ENCODE results near the gene HCST. TPM values are rescaled to one million over a fixed set of nuclear protein-coding genes. Genes with fewer than 3 reads are reported as not detected.

Gene HCST
- total and polyA plus RNA-seq, 2 of the 13 experiments (the other 11 are each of a cell fraction or from before 2014, with no cell fraction given), result 0.24 to 1.2 TPM

DNA sequence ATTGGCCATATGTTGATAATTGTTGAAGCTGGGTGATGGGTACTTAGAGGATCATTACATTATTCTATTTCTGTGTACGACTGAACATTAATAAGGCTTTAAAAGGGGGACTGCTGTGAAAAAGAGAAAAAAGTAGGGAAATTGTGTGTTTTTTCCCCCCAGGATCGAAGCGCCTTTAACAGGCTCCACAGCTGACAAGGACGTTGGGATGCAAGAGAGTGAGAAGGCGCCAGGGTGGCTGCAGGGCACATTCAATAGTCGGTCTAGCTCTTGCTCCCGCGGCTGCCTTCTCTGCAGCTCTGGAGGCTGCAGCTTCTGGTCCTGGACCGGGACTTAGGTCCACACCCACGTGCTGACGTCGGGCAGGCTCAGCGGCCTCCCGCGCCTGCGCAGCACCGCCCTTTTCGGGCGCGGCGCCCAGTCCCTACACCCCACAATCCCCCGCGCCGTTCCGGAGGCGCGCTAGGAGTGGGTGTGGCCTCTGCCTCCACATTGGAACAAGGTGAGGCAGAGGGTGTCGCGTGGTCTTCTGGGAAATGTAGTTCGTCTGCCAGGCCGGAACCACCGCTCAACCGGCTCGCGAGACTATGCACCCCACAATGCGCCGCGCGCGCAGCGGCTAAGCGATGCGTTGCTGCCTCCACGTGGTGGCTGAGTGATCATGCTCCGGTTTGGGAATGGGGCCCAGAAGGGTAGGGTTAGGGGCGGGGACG is 29.0 kb downstream of the HCST start (continued):
- TF ChIP-seq, protein P1, sequence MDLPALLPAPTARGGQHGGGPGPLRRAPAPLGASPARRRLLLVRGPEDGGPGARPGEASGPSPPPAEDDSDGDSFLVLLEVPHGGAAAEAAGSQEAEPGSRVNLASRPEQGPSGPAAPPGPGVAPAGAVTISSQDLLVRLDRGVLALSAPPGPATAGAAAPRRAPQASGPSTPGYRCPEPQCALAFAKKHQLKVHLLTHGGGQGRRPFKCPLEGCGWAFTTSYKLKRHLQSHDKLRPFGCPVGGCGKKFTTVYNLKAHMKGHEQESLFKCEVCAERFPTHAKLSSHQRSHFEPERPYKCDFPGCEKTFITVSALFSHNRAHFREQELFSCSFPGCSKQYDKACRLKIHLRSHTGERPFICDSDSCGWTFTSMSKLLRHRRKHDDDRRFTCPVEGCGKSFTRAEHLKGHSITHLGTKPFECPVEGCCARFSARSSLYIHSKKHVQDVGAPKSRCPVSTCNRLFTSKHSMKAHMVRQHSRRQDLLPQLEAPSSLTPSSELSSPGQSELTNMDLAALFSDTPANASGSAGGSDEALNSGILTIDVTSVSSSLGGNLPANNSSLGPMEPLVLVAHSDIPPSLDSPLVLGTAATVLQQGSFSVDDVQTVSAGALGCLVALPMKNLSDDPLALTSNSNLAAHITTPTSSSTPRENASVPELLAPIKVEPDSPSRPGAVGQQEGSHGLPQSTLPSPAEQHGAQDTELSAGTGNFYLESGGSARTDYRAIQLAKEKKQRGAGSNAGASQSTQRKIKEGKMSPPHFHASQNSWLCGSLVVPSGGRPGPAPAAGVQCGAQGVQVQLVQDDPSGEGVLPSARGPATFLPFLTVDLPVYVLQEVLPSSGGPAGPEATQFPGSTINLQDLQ (CRISPR knock-in tag; IDR thresholded peaks at IDR 0.05), result no peak
- TF ChIP-seq ZBTB4 (CRISPR knock-in tag; IDR thresholded peaks at IDR 0.05; ENCODE audit: borderline replicate concordance), result no peak
- no peak for TF ChIP-seq MYNN (CRISPR knock-in tag; IDR thresholded peaks at IDR 0.05; ENCODE audit: low read depth)
- peak; percentile 72; the same call in 1 of the 2 replicates for TF ChIP-seq KLF13 (CRISPR knock-in tag; IDR thresholded peaks at IDR 0.05)
- peak; percentile 70 for TF ChIP-seq RBFOX2 (IDR thresholded peaks at IDR 0.05; ENCODE audit: low read depth, low read length)
- no peak for TF ChIP-seq NFE2L2 (IDR thresholded peaks at IDR 0.05; ENCODE audit: low read length)
- TF ChIP-seq, protein P2, sequence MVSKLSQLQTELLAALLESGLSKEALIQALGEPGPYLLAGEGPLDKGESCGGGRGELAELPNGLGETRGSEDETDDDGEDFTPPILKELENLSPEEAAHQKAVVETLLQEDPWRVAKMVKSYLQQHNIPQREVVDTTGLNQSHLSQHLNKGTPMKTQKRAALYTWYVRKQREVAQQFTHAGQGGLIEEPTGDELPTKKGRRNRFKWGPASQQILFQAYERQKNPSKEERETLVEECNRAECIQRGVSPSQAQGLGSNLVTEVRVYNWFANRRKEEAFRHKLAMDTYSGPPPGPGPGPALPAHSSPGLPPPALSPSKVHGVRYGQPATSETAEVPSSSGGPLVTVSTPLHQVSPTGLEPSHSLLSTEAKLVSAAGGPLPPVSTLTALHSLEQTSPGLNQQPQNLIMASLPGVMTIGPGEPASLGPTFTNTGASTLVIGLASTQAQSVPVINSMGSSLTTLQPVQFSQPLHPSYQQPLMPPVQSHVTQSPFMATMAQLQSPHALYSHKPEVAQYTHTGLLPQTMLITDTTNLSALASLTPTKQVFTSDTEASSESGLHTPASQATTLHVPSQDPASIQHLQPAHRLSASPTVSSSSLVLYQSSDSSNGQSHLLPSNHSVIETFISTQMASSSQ (IDR thresholded peaks at IDR 0.05; ENCODE audit: low read depth), result no peak
- TF ChIP-seq, protein P2 (CRISPR knock-in tag; IDR thresholded peaks at IDR 0.05; ENCODE audit: borderline replicate concordance), result peak; percentile 75; the same call in 1 of the 2 replicates
- TF ChIP-seq KIAA2018 (CRISPR knock-in tag; IDR thresholded peaks at IDR 0.05; ENCODE audit: borderline replicate concordance), result no peak
